Erythroblast (primary cell): ENCODE data around the gene WDR89.

Experiments used
- GATA1 ChIP-seq: IDR thresholded peaks from 2 replicates; pipeline ENCODE4 v1.6.1; 2011; ENCODE audit warnings: low read depth, mild to moderate bottlenecking, control low read depth, low read length, moderate library complexity
- POLR2A ChIP-seq: IDR thresholded peaks from 2 replicates; pipeline ENCODE4 v1.6.1; 2011; ENCODE audit warnings: mild to moderate bottlenecking, low read length

- TF ChIP-seq POLR2A (no peak), GATA1 (no peak)
Observed at GRCh38 chr14:63676615-63677014, 34.9 kb upstream of the WDR89 start.
